OCI-LY3 (cell line): ENCODE data around the gene ST8SIA1.

Source experiments
- H2AFZ ChIP-seq: fragments of 200-600, 300-600 bp; shearing (Covaris generic); 2 replicates; pipeline ENCODE4 v1.6.0; 2014; ENCODE audit warnings: antibody characterized with exemption, low read depth, low read length
- H3K27ac ChIP-seq: fragments of 200-600, 300-600 bp; sonication (generic); 2 replicates; pipeline ENCODE4 v1.5.1; 2014; ENCODE audit warnings: mild to moderate bottlenecking, low read length, moderate library complexity, mixed read lengths
- H3K27me3 ChIP-seq: fragments of 200-600, 300-600 bp; sonication (generic); 2 replicates; pipeline ENCODE4 v1.6.1; 2014; ENCODE audit warnings: low read depth, low read length, mixed read lengths
- H3K36me3 ChIP-seq: fragments of 200-600, 300-600 bp; sonication (generic); replicated peaks from 2 replicates; pipeline ENCODE3; 2014; ENCODE audit warnings: low read depth, low read length, mixed read lengths
- H3K4me1 ChIP-seq: fragments of 300-600, 200-600 bp; sonication (generic); 2 replicates; pipeline ENCODE4 v1.6.1; 2014; ENCODE audit warnings: low read length, mixed read lengths
- H3K4me2 ChIP-seq: fragments of 200-600, 300-600 bp; sonication (generic); 2 replicates; pipeline ENCODE4 v1.6.1; 2014; ENCODE audit warnings: low read length, mixed read lengths
- H3K4me3 ChIP-seq: fragments of 300-600, 200-600 bp; sonication (generic); 2 replicates; pipeline ENCODE4 v1.5.1; 2014; ENCODE audit warnings: antibody characterized with exemption, mild to moderate bottlenecking, low read length, moderate library complexity
- H3K79me2 ChIP-seq: fragments of 300-600, 200-600 bp; shearing (Covaris generic); 2 replicates; pipeline ENCODE4 v1.6.1; 2014; ENCODE audit warnings: mild to moderate bottlenecking, low read length, mixed read lengths
- H3K9ac ChIP-seq: fragments of 300-600, 200-600 bp; shearing (Covaris generic); 2 replicates; pipeline ENCODE4 v1.6.0; 2014; ENCODE audit warnings: mild to moderate bottlenecking, low read length, moderate library complexity
- H3K9me3 ChIP-seq: fragments of 200-600, 300-600 bp; shearing (Covaris generic); 2 replicates; pipeline ENCODE4 v1.6.1; 2014; ENCODE audit warnings: low read length, mixed read lengths; ENCODE audit not compliant: insufficient read depth
- H4K20me1 ChIP-seq: fragments of 200-600, 300-600 bp; sonication (generic); 2 replicates; pipeline ENCODE4 v1.6.1; 2016; ENCODE audit warnings: low read length, mixed read lengths; ENCODE audit not compliant: insufficient read depth
- CTCF ChIP-seq: fragments of 200-600, 300-600 bp; sonication (generic); IDR thresholded peaks from 2 replicates; pipeline ENCODE4 v1.5.1; 2014; ENCODE audit warnings: antibody characterized with exemption, low read length, low read depth
- EZH2phosphoT487 ChIP-seq: fragments of 200-600 bp; shearing (Covaris generic); IDR thresholded peaks from 2 replicates; pipeline ENCODE4 v1.6.1; 2018; ENCODE audit warnings: antibody characterized with exemption, mixed run types, low read depth

ST8SIA1 gene

GRCh38 chr12:22272335-22273151 lies 62.0 kb downstream of the ST8SIA1 start:
- H3K4me2 ChIP-seq, result no peak overlapping the region
- no peak overlapping the region for H3K9ac ChIP-seq
- peaks cover 16% of the 10 kb centered on the region for H3K4me1 ChIP-seq
- TF ChIP-seq CTCF, result no peak
- TF ChIP-seq EZH2phosphoT487, result no peak
- no peak overlapping the region for H3K4me3 ChIP-seq
- H4K20me1 ChIP-seq, result no peaks in the 10 kb centered on the region
- H3K27me3 ChIP-seq, result no peaks in the 10 kb centered on the region
- no peak overlapping the region for H3K27ac ChIP-seq
- no peak overlapping the region for H2AFZ ChIP-seq
- H3K79me2 ChIP-seq, result no peaks in the 10 kb centered on the region
- H3K9me3 ChIP-seq, result no peaks in the 10 kb centered on the region
- H3K36me3 ChIP-seq, result no peaks in the 10 kb centered on the region

GRCh38 chr12:22271023-22271422 lies 63.5 kb downstream of the ST8SIA1 start:
- Histone ChIP-seq H3K4me1 (peaks cover 3% of the 10 kb centered on the region), H4K20me1 (no peaks in the 10 kb centered on the region), H3K9me3 (no peaks in the 10 kb centered on the region), H2AFZ (no peak overlapping the region), H3K79me2 (no peaks in the 10 kb centered on the region), H3K36me3 (no peaks in the 10 kb centered on the region), H3K27ac (no peak overlapping the region), H3K9ac (no peak overlapping the region), H3K27me3 (no peaks in the 10 kb centered on the region), H3K4me3 (no peak overlapping the region), H3K4me2 (no peak overlapping the region)
- TF ChIP-seq CTCF (no peak), EZH2phosphoT487 (no peak)

- no peaks in the 10 kb centered on the region for H3K27me3 ChIP-seq
- H3K9ac ChIP-seq, result no peak overlapping the region
- no peaks in the 10 kb centered on the region for H3K36me3 ChIP-seq
- no peaks in the 10 kb centered on the region for H3K4me1 ChIP-seq
- H4K20me1 ChIP-seq, result no peaks in the 10 kb centered on the region
- no peak overlapping the region for H3K4me3 ChIP-seq
- H3K27ac ChIP-seq, result no peak overlapping the region
- no peaks in the 10 kb centered on the region for H3K9me3 ChIP-seq
- H3K79me2 ChIP-seq, result no peaks in the 10 kb centered on the region
- no peak overlapping the region for H3K4me2 ChIP-seq
- no peak overlapping the region for H2AFZ ChIP-seq
- TF ChIP-seq CTCF (no peak), EZH2phosphoT487 (no peak)
Observed at GRCh38 chr12:22268973-22269372, 65.5 kb downstream of the ST8SIA1 start.

- TF ChIP-seq EZH2phosphoT487 (no peak), CTCF (no peak)
- Histone ChIP-seq H3K9me3 (no peaks in the 10 kb centered on the region), H3K36me3 (no peaks in the 10 kb centered on the region), H3K79me2 (no peaks in the 10 kb centered on the region), H3K4me3 (no peak overlapping the region), H3K4me1 (peaks cover under 1% of the 10 kb centered on the region; the same call in 1 of the 2 replicates), H3K27ac (no peak overlapping the region), H3K4me2 (no peak overlapping the region), H2AFZ (no peak overlapping the region), H3K9ac (no peak overlapping the region), H4K20me1 (no peaks in the 10 kb centered on the region), H3K27me3 (no peaks in the 10 kb centered on the region)
Observed at GRCh38 chr12:22268406-22268805, 66.1 kb downstream of the ST8SIA1 start.
